Measurements from ENCODE around the gene NT5DC4.

The NT5DC4 gene

DNA sequence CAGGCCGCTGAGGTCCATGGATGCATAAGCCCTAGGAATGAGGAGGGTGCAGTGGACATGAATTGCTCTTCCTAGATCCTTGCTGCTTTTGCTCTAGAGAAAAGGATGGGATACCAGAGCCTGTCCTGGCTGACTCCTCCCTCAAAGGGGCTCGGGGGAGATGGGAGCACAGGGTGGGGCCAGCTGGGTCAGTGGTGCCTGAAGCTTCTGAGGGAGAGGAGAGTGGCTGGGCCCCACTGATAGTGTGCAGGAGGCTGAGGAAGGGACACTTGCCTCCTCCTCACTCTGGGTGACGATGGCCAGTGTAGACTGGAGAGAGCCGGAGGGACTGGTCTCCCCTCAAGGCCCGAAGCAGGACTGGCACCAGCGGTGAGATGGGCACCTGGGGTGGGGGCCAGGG lies at the start of gene NT5DC4:
NT5DC4 (plus strand) TSS at position 236 of the 400 bp plus-strand sequence; CDS start at position 296, 60 bp downstream.
- TF ChIP-seq, protein P1, sequence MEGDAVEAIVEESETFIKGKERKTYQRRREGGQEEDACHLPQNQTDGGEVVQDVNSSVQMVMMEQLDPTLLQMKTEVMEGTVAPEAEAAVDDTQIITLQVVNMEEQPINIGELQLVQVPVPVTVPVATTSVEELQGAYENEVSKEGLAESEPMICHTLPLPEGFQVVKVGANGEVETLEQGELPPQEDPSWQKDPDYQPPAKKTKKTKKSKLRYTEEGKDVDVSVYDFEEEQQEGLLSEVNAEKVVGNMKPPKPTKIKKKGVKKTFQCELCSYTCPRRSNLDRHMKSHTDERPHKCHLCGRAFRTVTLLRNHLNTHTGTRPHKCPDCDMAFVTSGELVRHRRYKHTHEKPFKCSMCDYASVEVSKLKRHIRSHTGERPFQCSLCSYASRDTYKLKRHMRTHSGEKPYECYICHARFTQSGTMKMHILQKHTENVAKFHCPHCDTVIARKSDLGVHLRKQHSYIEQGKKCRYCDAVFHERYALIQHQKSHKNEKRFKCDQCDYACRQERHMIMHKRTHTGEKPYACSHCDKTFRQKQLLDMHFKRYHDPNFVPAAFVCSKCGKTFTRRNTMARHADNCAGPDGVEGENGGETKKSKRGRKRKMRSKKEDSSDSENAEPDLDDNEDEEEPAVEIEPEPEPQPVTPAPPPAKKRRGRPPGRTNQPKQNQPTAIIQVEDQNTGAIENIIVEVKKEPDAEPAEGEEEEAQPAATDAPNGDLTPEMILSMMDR (conservative IDR thresholded peaks at IDR 0.05), result no peak
- H3K27ac ChIP-seq, result no peak within 1 kb of the TSS

DNA sequence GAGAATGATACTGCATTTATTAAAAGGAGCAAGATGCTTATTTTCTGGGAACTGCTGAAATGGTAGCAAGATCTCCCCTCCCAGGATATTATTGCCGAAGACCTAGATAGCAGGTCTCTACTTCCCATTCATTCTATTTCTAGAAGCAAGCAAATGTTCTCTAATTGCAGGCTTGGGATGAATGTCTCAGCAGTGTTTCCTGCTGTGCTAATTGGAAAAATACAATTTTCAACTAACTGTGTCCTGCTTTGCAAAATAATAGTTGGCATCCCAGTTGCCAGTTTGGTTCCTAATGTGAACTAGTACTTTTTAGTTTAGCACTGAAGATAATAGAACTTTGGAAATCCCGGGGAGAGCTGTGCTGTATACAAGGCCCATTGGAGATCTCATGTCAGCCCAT lies 49.0 kb upstream of the NT5DC4 start:
- TF ChIP-seq, protein P1 (conservative IDR thresholded peaks at IDR 0.05), result no peak
- no peak overlapping the region for H3K27ac ChIP-seq

DNA sequence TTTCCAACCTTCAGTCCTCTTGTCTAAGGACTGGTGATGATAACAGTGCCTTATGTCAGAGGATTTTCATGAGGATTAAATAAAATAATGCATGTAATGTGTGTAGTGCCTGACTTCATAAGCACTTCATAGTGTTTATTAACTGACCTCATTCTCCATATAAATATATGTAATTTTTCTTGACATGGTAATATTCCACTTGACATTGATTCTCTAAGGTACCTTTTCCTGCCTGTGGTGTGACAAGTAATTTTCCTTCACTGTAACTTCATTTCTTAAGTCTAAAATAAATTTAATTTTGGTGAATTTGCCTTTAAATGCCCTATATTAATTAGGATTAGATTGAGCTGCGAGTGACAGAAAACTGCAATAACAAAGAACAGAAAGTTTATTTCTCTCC lies 47.8 kb upstream of the NT5DC4 start:
- no peak overlapping the region for H3K27ac ChIP-seq
- TF ChIP-seq, protein P1 (conservative IDR thresholded peaks at IDR 0.05), result no peak

DNA sequence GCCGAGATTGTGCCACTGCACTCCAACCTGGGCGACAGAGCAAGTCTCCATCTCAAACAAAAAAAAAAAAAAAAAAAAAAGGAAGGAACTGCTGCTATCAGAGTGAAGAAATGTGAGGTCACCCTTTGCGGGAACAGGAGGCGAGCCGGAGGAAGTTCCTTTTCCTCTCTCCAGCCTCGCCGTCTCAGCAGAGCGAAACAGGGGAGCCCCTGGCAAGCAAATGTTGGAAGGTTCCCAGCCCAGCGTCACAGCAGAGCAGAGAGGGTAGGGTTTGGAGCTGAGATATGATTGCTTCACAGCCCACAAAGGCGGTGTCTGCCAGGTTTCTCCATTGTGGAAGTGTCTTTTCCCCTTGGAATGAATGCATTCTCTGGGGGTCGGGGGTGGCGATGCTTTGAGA lies 46.6 kb upstream of the NT5DC4 start:
- TF ChIP-seq, protein P1 (conservative IDR thresholded peaks at IDR 0.05), result no peak
- H3K27ac ChIP-seq, result no peak overlapping the region

DNA sequence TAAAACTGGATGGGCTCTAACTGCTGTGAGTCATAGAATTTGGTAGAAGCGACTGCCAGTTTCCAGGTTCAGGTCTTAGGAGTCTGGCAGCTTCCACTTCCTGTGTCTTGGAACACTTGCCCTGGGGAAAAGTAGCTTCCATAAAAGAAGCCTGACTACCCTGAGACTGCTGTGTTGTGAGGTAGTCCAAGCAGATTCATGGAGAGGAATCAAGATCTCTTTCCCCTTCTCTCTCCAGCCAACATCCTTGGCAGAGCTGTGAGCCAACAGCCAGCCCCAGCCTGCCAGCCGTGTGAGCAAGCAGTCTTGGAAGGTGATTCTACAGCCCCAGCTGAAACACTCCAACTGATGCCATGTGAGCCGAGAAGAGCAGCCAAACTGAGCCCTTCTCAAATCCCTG lies 41.3 kb upstream of the NT5DC4 start:
- no peak overlapping the region for H3K27ac ChIP-seq
- TF ChIP-seq, protein P1 (conservative IDR thresholded peaks at IDR 0.05), result no peak

DNA sequence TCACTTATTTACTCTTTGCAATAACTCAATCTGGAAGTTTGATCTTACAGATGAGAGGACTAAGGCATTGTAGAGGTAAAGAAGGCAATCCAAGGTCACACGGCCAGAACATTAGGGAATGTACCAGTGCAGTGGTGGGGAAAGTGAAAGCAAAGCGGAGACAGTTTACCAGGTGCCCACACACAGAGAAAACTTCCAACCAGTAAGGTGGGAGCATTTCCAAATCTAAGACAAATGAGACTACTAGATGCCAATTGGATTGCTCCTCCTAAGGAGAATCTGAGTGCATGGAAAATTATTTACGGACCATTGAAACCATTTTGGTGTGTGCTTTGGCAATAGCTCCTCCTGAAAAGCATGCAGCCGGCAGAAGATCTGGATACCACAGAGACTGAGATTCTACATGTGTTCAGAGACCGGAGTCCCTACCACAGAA lies 40.1 kb upstream of the NT5DC4 start:
- TF ChIP-seq, protein P1 (conservative IDR thresholded peaks at IDR 0.05), result no peak
- no peak overlapping the region for H3K27ac ChIP-seq

DNA sequence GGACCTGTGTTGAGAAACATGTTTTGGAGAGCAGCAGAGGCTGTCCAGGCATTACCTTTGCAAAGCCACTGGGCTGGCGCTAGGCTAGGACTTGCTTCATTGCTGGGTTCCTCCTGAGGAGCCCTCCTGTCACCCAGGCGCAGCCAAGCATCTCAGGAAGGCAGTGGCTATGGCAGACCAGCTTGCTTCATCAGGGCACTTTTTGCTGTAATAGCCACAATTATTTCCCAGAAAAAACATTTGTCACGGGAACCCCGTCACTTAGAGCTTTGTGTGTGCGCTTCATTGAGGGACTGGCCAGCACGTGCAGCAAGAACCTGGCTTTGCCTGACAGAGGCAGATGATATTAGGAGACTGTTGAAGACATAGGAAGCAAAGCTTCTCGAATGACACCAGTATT lies 38.7 kb upstream of the NT5DC4 start:
- no peak overlapping the region for H3K27ac ChIP-seq
- TF ChIP-seq, protein P1 (conservative IDR thresholded peaks at IDR 0.05), result no peak

Measured in VCaP (cell line).